Measurements from ENCODE around the gene A3GALT2.

- TF ChIP-seq CTCF (conservative IDR thresholded peaks at IDR 0.05; ENCODE audit: low read length) (no peak), EZH2phosphoT487 (IDR thresholded peaks at IDR 0.05; ENCODE audit: borderline replicate concordance, low read depth, low read length) (no peak)
Measured at GRCh38 chr1:33281554-33282303, 39.2 kb downstream of the A3GALT2 start.
